VCaP (cell line): ENCODE data around the gene WFIKKN1.

Experiments
- H3K27ac ChIP-seq: fragments of 450-650 bp; 2 replicates; pipeline ENCODE4 v1.5.1; 2017
- CTCF ChIP-seq: fragments of 450-650 bp; conservative IDR thresholded peaks from 2 replicates; pipeline ENCODE4 v1.5.1; 2017; ENCODE audit warnings: mild to moderate bottlenecking, moderate library complexity

WFIKKN1 gene

GRCh38 chr16:648071-648780 is 17.4 kb downstream of the WFIKKN1 start:
- TF ChIP-seq CTCF = peak; percentile 29
- peak overlapping the region; percentile 75 for H3K27ac ChIP-seq

- peak within 1 kb of the TSS; percentile 75 for H3K27ac ChIP-seq
- TF ChIP-seq CTCF = no peak
These were observed 18.2 kb downstream of the WFIKKN1 start, which contains the start of gene WDR90 for GRCh38 chr16:648781-649589. Gene WDR90, plus strand, starts transcription at chr16:649365. Its CDS starts 52 bp downstream, at chr16:649417.

GRCh38 chr16:649631-650030 is 18.8 kb downstream of the WFIKKN1 start:
- peak overlapping the region; percentile 75 for H3K27ac ChIP-seq
- TF ChIP-seq CTCF = no peak

GRCh38 chr16:651844-652243 is 21.1 kb downstream of the WFIKKN1 start:
- TF ChIP-seq CTCF = no peak
- no peak overlapping the region for H3K27ac ChIP-seq

GRCh38 chr16:652454-653305 is 21.9 kb downstream of the WFIKKN1 start:
- no peak for TF ChIP-seq CTCF
- no peak overlapping the region for H3K27ac ChIP-seq

- H3K27ac ChIP-seq = no peak overlapping the region
- TF ChIP-seq CTCF = no peak
These were observed 23.2 kb downstream of the WFIKKN1 start for GRCh38 chr16:654034-654433.

- no peak for TF ChIP-seq CTCF
- H3K27ac ChIP-seq = no peak overlapping the region
These were observed 26.7 kb downstream of the WFIKKN1 start for GRCh38 chr16:657487-657886.
